ENCODE data around the gene FRMD1. TPM values are rescaled to one million over a fixed set of nuclear protein-coding genes. Genes with fewer than 3 reads are reported as not detected.

Gene FRMD1
- total and polyA plus RNA-seq, 2 donors (not counting 3 experiments of a cell fraction or from before 2014, with no cell fraction given): not detected

- H3K36me3 ChIP-seq (ENCODE audit: control insufficient read depth in 2 of 2, extremely low read depth in 1 of 2, insufficient read depth in 2 of 2, low read length in 2 of 2): no peaks in the 10 kb centered on the region
- TF ChIP-seq CTCF (IDR thresholded peaks at IDR 0.05; ENCODE audit: extremely low read depth in 1 of 2, insufficient read depth in 1 of 2, low read depth in 1 of 2, low read length in 2 of 2): no peak
- TF ChIP-seq MAX (IDR thresholded peaks at IDR 0.05; ENCODE audit: insufficient read depth, insufficient read length): no peak
- no peak for TF ChIP-seq FOS (IDR thresholded peaks at IDR 0.05; ENCODE audit: borderline replicate concordance, insufficient read depth, low read length)
- TF ChIP-seq GATA2 (IDR thresholded peaks at IDR 0.05; ENCODE audit: insufficient read depth, insufficient read length, low read depth, low read length): no peak
- TF ChIP-seq MYC (IDR thresholded peaks at IDR 0.05; ENCODE audit: low read depth, low read length): no peak
- TF ChIP-seq POLR2A (IDR thresholded peaks at IDR 0.05; ENCODE audit: low read depth, low read length): no peak
- TF ChIP-seq EZH2 (IDR thresholded peaks at IDR 0.05; ENCODE audit: borderline replicate concordance, low read depth, low read length, severe bottlenecking): no peak
- TF ChIP-seq POLR2AphosphoS5 (IDR thresholded peaks at IDR 0.05; ENCODE audit: insufficient read depth, low read depth, low read length): no peak
- no peak for TF ChIP-seq JUN (IDR thresholded peaks at IDR 0.05; ENCODE audit: borderline replicate concordance, insufficient read depth, insufficient read length, low read depth)
- no peaks in the 10 kb centered on the region for H4K20me1 ChIP-seq (replicated peaks; ENCODE audit: control insufficient read depth, extremely low read depth, insufficient read depth, low read length)
- no peaks in the 10 kb centered on the region for H3K9me1 ChIP-seq (replicated peaks; ENCODE audit: control insufficient read depth, extremely low read depth, insufficient read depth, low read length)
- H3K4me2 ChIP-seq (ENCODE audit: insufficient read depth, low read length): no peak overlapping the region
- BruUV-seq (replicated peaks): no TSS peak
- no peak overlapping the region for H2AFZ ChIP-seq (ENCODE audit: low read depth, low read length)
- FAIRE-seq (no peak), DNase-seq (ENCODE audit: low read depth, low spot score) (no peak)
- CTCF ChIA-PET: no interaction called here
- H3K27me3 ChIP-seq (ENCODE audit: control insufficient read depth in 2 of 2, insufficient read depth in 2 of 2, low read length in 2 of 2): no peaks in the 10 kb centered on the region
- POLR2A ChIA-PET: no interaction called here
- dilution Hi-C loops (cut with MboI; ENCODE audit: extremely low pct_ligation_motif_present, low sequenced_read_pairs): no loop called here
- H3K4me3 ChIP-seq (replicated peaks in 1 of 3; ENCODE audit: insufficient read depth in 1 of 3, low read depth in 1 of 3, low read length in 3 of 3): no peak overlapping the region
- no peaks in the 10 kb centered on the region for H3K79me2 ChIP-seq (ENCODE audit: control insufficient read depth, insufficient read depth, low read length)
- H3K4me1 ChIP-seq (ENCODE audit: control insufficient read depth, extremely low read depth, insufficient read depth, low read length): no peaks in the 10 kb centered on the region
- no peak overlapping the region for H3K9ac ChIP-seq (replicated peaks; ENCODE audit: extremely low read depth, insufficient read depth, low read length)
- no peak overlapping the region for H3K27ac ChIP-seq (ENCODE audit: insufficient read depth, low read depth, low read length)
- intact Hi-C loops (cut with micrococcal nuclease): no loop called here
- H3K9me3 ChIP-seq (replicated peaks; ENCODE audit: control insufficient read depth, insufficient read depth, low read length): no peaks in the 10 kb centered on the region
Observed at GRCh38 chr6:168126566-168127383, 47.8 kb upstream of the FRMD1 start.
